ENCODE measurements around the gene ITPK1. TPM values are rescaled to one million over a fixed set of nuclear protein-coding genes. Genes with fewer than 3 reads are reported as not detected.

Gene ITPK1
- total and polyA plus RNA-seq, 7 experiments from 2014 or later = 10.2 to 71.8 (median 21.3) TPM

GRCh38 chr14:93009471-93010129, 106.1 kb downstream of the ITPK1 start:
- Histone ChIP-seq H3K27me3 (ENCODE audit: control insufficient read depth in 2 of 2, insufficient read depth in 2 of 2, low read length in 2 of 2) (no peaks in the 10 kb centered on the region), H3K4me3 (ENCODE audit: low read length) (no peak overlapping the region), H3K36me3 (ENCODE audit: control insufficient read depth in 2 of 3, insufficient read depth in 3 of 3, low read length in 3 of 3) (no peaks in the 10 kb centered on the region), H3K27ac (ENCODE audit: low read depth, low read length) (no peak overlapping the region), H3K9me3 (ENCODE audit: control insufficient read depth in 2 of 3, low read length in 3 of 3) (no peaks in the 10 kb centered on the region), H3K4me1 (ENCODE audit: control insufficient read depth in 2 of 2, insufficient read depth in 2 of 2, low read length in 2 of 2) (no peaks in the 10 kb centered on the region)
- no peak for DNase-seq
- intact Hi-C loops (cut with micrococcal nuclease) = no loop called here
- H3K27ac Mint-ChIP-seq = no peak overlapping the region
- ATAC-seq = peak; percentile 40
- ChIA-PET POLR2A (no interaction called here), CTCF (no interaction called here)
- peaks cover 11 to 27% (median 21%) of the 10 kb centered on the region in 7 donors for H3K4me1 Mint-ChIP-seq
- no peak overlapping the region for H3K4me3 Mint-ChIP-seq
- H3K27me3 Mint-ChIP-seq = no peaks in the 10 kb centered on the region
- peaks cover 0 to 4% (median 0%) of the 10 kb centered on the region in 5 donors for H3K36me3 Mint-ChIP-seq
- H3K9me3 Mint-ChIP-seq = no peaks in the 10 kb centered on the region

DNA sequence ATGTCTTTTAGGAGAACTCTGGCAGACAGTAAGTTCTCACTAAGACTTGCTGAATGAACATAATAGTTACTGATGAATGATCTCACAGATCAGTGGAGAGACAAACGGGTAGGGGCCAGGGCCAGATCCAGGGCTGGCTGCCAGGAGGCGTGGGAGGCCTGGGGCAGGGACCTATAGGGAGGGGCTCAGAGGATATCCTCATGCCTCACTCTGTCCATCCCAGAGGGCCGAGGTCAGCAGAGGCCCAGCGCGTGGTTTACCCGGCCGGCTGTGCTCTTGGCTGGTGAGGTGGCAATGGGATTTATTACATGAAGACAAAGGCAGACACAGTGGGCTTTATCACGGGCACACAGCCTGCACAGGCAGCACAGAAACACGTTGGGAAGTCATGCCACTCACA, 107.3 kb downstream of the ITPK1 start:
- H3K27ac Mint-ChIP-seq = peak overlapping the region in 2 of 9 donors; percentile 18 to 24
- H3K36me3 Mint-ChIP-seq = peaks cover 0 to 4% (median 0%) of the 10 kb centered on the region in 5 donors
- no peak for ATAC-seq
- H3K27me3 Mint-ChIP-seq = no peaks in the 10 kb centered on the region
- H3K4me3 ChIP-seq (ENCODE audit: low read length) = no peak overlapping the region
- H3K9me3 Mint-ChIP-seq = no peaks in the 10 kb centered on the region
- H3K4me1 Mint-ChIP-seq = peaks cover 7 to 21% (median 11%) of the 10 kb centered on the region in 7 donors
- no peak overlapping the region for H3K27ac ChIP-seq (ENCODE audit: low read depth, low read length)
- H3K27me3 ChIP-seq (ENCODE audit: control insufficient read depth in 2 of 2, insufficient read depth in 2 of 2, low read length in 2 of 2) = no peaks in the 10 kb centered on the region
- intact Hi-C loops (cut with micrococcal nuclease) = no loop called here
- H3K36me3 ChIP-seq (ENCODE audit: control insufficient read depth in 2 of 3, insufficient read depth in 3 of 3, low read length in 3 of 3) = no peaks in the 10 kb centered on the region
- no peaks in the 10 kb centered on the region for H3K4me1 ChIP-seq (ENCODE audit: control insufficient read depth in 2 of 2, insufficient read depth in 2 of 2, low read length in 2 of 2)
- H3K9me3 ChIP-seq (ENCODE audit: control insufficient read depth in 2 of 3, low read length in 3 of 3) = no peaks in the 10 kb centered on the region
- no peak overlapping the region for H3K4me3 Mint-ChIP-seq
- CTCF ChIA-PET = no interaction called here
- DNase-seq = no peak
- POLR2A ChIA-PET = no interaction called here

GRCh38 chr14:93007225-93007997, 108.3 kb downstream of the ITPK1 start:
- Mint-ChIP-seq H3K27ac (no peak overlapping the region), H3K9me3 (no peaks in the 10 kb centered on the region), H3K4me1 (peaks cover 5 to 16% (median 12%) of the 10 kb centered on the region in 7 donors)

GRCh38 chr14:93006567-93007051, 109.1 kb downstream of the ITPK1 start:
- Histone ChIP-seq H3K9me3 (ENCODE audit: control insufficient read depth in 2 of 3, low read length in 3 of 3) (no peaks in the 10 kb centered on the region), H3K36me3 (ENCODE audit: control insufficient read depth in 2 of 3, insufficient read depth in 3 of 3, low read length in 3 of 3) (no peaks in the 10 kb centered on the region), H3K4me1 (ENCODE audit: control insufficient read depth in 2 of 2, insufficient read depth in 2 of 2, low read length in 2 of 2) (no peaks in the 10 kb centered on the region), H3K27ac (ENCODE audit: low read depth, low read length) (no peak overlapping the region), H3K27me3 (ENCODE audit: control insufficient read depth in 2 of 2, insufficient read depth in 2 of 2, low read length in 2 of 2) (no peaks in the 10 kb centered on the region), H3K4me3 (ENCODE audit: low read length) (no peak overlapping the region)
- DNase-seq = no peak
- POLR2A ChIA-PET = no interaction called here
- intact Hi-C loops (cut with micrococcal nuclease) = no loop called here
- no peaks in the 10 kb centered on the region for H3K9me3 Mint-ChIP-seq
- H3K4me1 Mint-ChIP-seq = peaks cover 0 to 12% (median 10%) of the 10 kb centered on the region in 7 donors
- H3K27ac Mint-ChIP-seq = no peak overlapping the region
- no peak overlapping the region for H3K4me3 Mint-ChIP-seq
- no peak for ATAC-seq
- CTCF ChIA-PET = no interaction called here
- no peaks in the 10 kb centered on the region for H3K27me3 Mint-ChIP-seq
- H3K36me3 Mint-ChIP-seq = peaks cover 0 to 8% (median 0%) of the 10 kb centered on the region in 5 donors

More at GRCh38 chr14:93007225-93007997, 108.3 kb downstream of the ITPK1 start:
- ChIA-PET POLR2A (no interaction called here), CTCF (no interaction called here)
- no peak overlapping the region for H3K4me3 Mint-ChIP-seq
- no peaks in the 10 kb centered on the region for H3K27me3 Mint-ChIP-seq
- Histone ChIP-seq H3K4me3 (ENCODE audit: low read length) (no peak overlapping the region), H3K27me3 (ENCODE audit: control insufficient read depth in 2 of 2, insufficient read depth in 2 of 2, low read length in 2 of 2) (no peaks in the 10 kb centered on the region), H3K4me1 (ENCODE audit: control insufficient read depth in 2 of 2, insufficient read depth in 2 of 2, low read length in 2 of 2) (no peaks in the 10 kb centered on the region), H3K27ac (ENCODE audit: low read depth, low read length) (no peak overlapping the region), H3K9me3 (ENCODE audit: control insufficient read depth in 2 of 3, low read length in 3 of 3) (no peaks in the 10 kb centered on the region), H3K36me3 (ENCODE audit: control insufficient read depth in 2 of 3, insufficient read depth in 3 of 3, low read length in 3 of 3) (no peaks in the 10 kb centered on the region)
- DNase-seq = no peak
- peak; percentile 71 for ATAC-seq
- intact Hi-C loops (cut with micrococcal nuclease) = no loop called here
- peaks cover 0 to 8% (median 0%) of the 10 kb centered on the region in 5 donors for H3K36me3 Mint-ChIP-seq

DNA sequence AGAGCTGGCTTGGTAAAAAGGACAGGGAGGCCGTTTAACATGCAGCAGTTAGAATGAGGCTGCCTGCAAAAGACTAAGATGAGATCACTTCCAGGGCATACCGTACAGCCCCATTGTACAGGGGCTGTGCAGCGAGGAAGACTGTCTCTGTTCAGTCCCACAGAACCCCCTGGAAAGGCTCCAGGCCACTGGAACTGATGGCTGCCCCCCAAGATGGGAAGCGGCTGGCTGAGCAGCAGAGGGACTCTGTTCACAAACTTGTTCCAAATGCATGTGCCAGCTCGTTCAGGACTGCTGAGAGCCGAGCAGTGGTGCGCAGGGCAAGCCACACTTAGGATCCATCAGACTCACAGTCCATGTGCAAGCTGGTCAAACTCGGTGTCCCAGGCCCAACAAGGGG, 109.9 kb downstream of the ITPK1 start:
- Histone ChIP-seq H3K27ac (ENCODE audit: low read depth, low read length) (no peak overlapping the region), H3K9me3 (ENCODE audit: control insufficient read depth in 2 of 3, low read length in 3 of 3) (no peaks in the 10 kb centered on the region), H3K27me3 (ENCODE audit: control insufficient read depth in 2 of 2, insufficient read depth in 2 of 2, low read length in 2 of 2) (no peaks in the 10 kb centered on the region), H3K4me1 (ENCODE audit: control insufficient read depth in 2 of 2, insufficient read depth in 2 of 2, low read length in 2 of 2) (no peaks in the 10 kb centered on the region), H3K36me3 (ENCODE audit: control insufficient read depth in 2 of 3, insufficient read depth in 3 of 3, low read length in 3 of 3) (no peaks in the 10 kb centered on the region), H3K4me3 (ENCODE audit: low read length) (no peak overlapping the region)
- no peak overlapping the region for H3K27ac Mint-ChIP-seq
- H3K4me3 Mint-ChIP-seq = no peak overlapping the region
- no peaks in the 10 kb centered on the region for H3K27me3 Mint-ChIP-seq
- no peak for DNase-seq
- H3K36me3 Mint-ChIP-seq = peaks cover 0 to 8% (median 0%) of the 10 kb centered on the region in 5 donors
- ATAC-seq = no peak
- intact Hi-C loops (cut with micrococcal nuclease) = no loop called here
- H3K9me3 Mint-ChIP-seq = no peaks in the 10 kb centered on the region
- peaks cover 0 to 12% (median 10%) of the 10 kb centered on the region in 7 donors for H3K4me1 Mint-ChIP-seq
- CTCF ChIA-PET = no interaction called here
- POLR2A ChIA-PET = no interaction called here

DNA sequence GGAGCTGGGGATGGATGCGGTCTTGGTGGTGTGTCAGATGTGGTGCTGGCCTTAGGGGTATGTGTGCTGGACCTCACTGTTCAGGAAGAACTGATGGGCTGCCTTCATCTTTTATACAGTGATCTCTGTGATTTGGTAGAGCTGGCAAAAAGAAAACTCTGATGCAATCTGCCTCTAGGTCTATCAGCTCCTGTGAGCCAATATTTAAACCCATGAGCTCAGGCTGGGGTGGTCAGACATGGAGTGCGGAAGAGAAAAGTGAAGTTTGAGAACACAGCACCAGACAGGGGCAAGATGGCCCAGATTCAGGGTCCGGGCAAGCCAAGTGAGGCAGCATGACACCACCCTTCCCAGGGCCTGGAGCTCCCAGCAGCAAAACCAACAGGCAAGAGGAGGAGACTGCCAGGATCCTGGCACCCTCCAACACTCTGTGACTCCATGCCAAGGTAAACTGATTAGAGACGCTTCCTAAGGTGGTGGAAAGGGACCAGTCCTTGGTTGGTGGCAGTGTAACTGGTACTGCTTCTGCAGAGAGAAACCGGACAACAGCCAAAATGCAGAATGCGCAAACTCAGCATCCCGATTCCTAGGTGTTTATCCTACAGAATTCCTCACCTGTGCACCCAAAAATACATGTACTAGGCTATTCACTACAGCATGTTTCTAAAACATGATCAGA, 110.5 kb downstream of the ITPK1 start:
- ATAC-seq (no peak), DNase-seq (no peak)
- intact Hi-C loops (cut with micrococcal nuclease) = no loop called here
- no peaks in the 10 kb centered on the region for H3K27me3 Mint-ChIP-seq
- no peak overlapping the region for H3K27ac Mint-ChIP-seq
- H3K4me3 ChIP-seq (ENCODE audit: low read length) = no peak overlapping the region
- H3K36me3 ChIP-seq (ENCODE audit: control insufficient read depth in 2 of 3, insufficient read depth in 3 of 3, low read length in 3 of 3) = no peaks in the 10 kb centered on the region
- ChIA-PET POLR2A (no interaction called here), CTCF (no interaction called here)
- H3K4me1 Mint-ChIP-seq = peaks cover 0 to 12% (median 10%) of the 10 kb centered on the region in 7 donors
- H3K27me3 ChIP-seq (ENCODE audit: control insufficient read depth in 2 of 2, insufficient read depth in 2 of 2, low read length in 2 of 2) = no peaks in the 10 kb centered on the region
- no peaks in the 10 kb centered on the region for H3K9me3 ChIP-seq (ENCODE audit: control insufficient read depth in 2 of 3, low read length in 3 of 3)
- no peaks in the 10 kb centered on the region for H3K9me3 Mint-ChIP-seq
- H3K4me1 ChIP-seq (ENCODE audit: control insufficient read depth in 2 of 2, insufficient read depth in 2 of 2, low read length in 2 of 2) = no peaks in the 10 kb centered on the region
- no peak overlapping the region for H3K4me3 Mint-ChIP-seq
- H3K27ac ChIP-seq (ENCODE audit: low read depth, low read length) = no peak overlapping the region
- peaks cover 0 to 8% (median 0%) of the 10 kb centered on the region in 5 donors for H3K36me3 Mint-ChIP-seq
